HEK293 (cell line): ENCODE data around the gene HNRNPC.

Source experiments
- CTCF ChIA-PET: fragments of 350-600 bp; formaldehyde crosslinking; extraction: SDS; loops from one replicate; lab custom pipeline; 2021; ENCODE audit warnings: antibody characterized with exemption; lab: Yijun Ruan, JAX
- POLR2A ChIA-PET: fragments of 300-600 bp; formaldehyde crosslinking; extraction: SDS; loops from one replicate; lab custom pipeline; 2020; ENCODE audit warnings: antibody characterized with exemption, inconsistent platforms; lab: Yijun Ruan, JAX
- H3K27ac ChIP-seq: fragments of 200-500 bp; sonication (Bioruptor generic); 2 replicates; pipeline ENCODE4 v1.5.1; 2014; ENCODE audit warnings: low read depth, low read length, control low read depth, inconsistent platforms; ENCODE audit errors: extremely low read depth
- H3K36me3 ChIP-seq, 2 experiments: fragments of 200-500 bp in 1 of 2; sonication (Bioruptor generic) in 1 of 2; 1 replicate in 1 of 2; 2 replicates in 1 of 2; pipeline ENCODE4 v1.5.1; 2014 to 2017; ENCODE audit warnings: inconsistent platforms in 2 of 2, low read length in 2 of 2; ENCODE audit not compliant: control insufficient read depth in 2 of 2, insufficient read depth in 1 of 2
- H3K4me1 ChIP-seq: fragments of 200-500 bp; sonication (Bioruptor generic); 2 replicates; pipeline ENCODE4 v1.5.1; 2014; ENCODE audit warnings: mild to moderate bottlenecking, low read length, inconsistent platforms; ENCODE audit not compliant: control insufficient read depth, insufficient read depth
- H3K4me3 ChIP-seq: 2 replicates; pipeline ENCODE4 v1.5.1; 2011; ENCODE audit warnings: low read depth, mild to moderate bottlenecking, control low read depth, low read length, moderate library complexity
- H3K9me3 ChIP-seq: fragments of 200-500 bp; sonication (Bioruptor generic); 2 replicates; pipeline ENCODE4 v1.5.1; 2014; ENCODE audit warnings: low read depth, low read length, inconsistent platforms; ENCODE audit not compliant: control insufficient read depth, insufficient read depth
- MZF1 ChIP-seq: fragments of 450-650 bp; formaldehyde crosslinking; IDR thresholded peaks from 2 replicates; pipeline ENCODE4 v1.5.1; 2017; ENCODE audit warnings: missing biosample characterization, missing genetic modification characterization, borderline replicate concordance
- RBAK ChIP-seq: fragments of 450-650 bp; formaldehyde crosslinking; IDR thresholded peaks from 2 replicates; pipeline ENCODE4 v1.5.1; 2016; ENCODE audit warnings: missing biosample characterization, missing genetic modification characterization
- SP2 ChIP-seq: fragments of 450-650 bp; formaldehyde crosslinking; IDR thresholded peaks from 2 replicates; pipeline ENCODE4 v1.5.1; 2016; ENCODE audit warnings: missing biosample characterization, missing genetic modification characterization
- WT1 ChIP-seq: fragments of 450-650 bp; formaldehyde crosslinking; IDR thresholded peaks from 2 replicates; pipeline ENCODE4 v1.5.1; 2016; ENCODE audit warnings: missing biosample characterization, missing genetic modification characterization
- ZBTB20 ChIP-seq: fragments of 450-650 bp; formaldehyde crosslinking; IDR thresholded peaks from 2 replicates; pipeline ENCODE4 v1.5.1; 2016; ENCODE audit warnings: missing biosample characterization, missing genetic modification characterization
- ZFP3 ChIP-seq: fragments of 450-650 bp; formaldehyde crosslinking; IDR thresholded peaks from 2 replicates; pipeline ENCODE4 v1.5.1; 2016; ENCODE audit warnings: low read depth, missing biosample characterization, missing genetic modification characterization
- ZNF10 ChIP-seq: fragments of 450-650 bp; formaldehyde crosslinking; IDR thresholded peaks from 2 replicates; pipeline ENCODE4 v1.5.1; 2017; ENCODE audit warnings: missing biosample characterization, missing genetic modification characterization
- ZNF600 ChIP-seq: fragments of 450-650 bp; formaldehyde crosslinking; IDR thresholded peaks from 2 replicates; pipeline ENCODE4 v1.5.1; 2016; ENCODE audit warnings: missing biosample characterization, missing genetic modification characterization
- ZNF626 ChIP-seq: fragments of 450-650 bp; sonication (Bioruptor Pico); formaldehyde crosslinking; IDR thresholded peaks from 2 replicates; pipeline ENCODE4 v1.5.1; 2018; ENCODE audit warnings: missing biosample characterization, missing genetic modification characterization, inconsistent platforms
- ZNF792 ChIP-seq: fragments of 450-650 bp; formaldehyde crosslinking; IDR thresholded peaks from 2 replicates; pipeline ENCODE4 v1.5.1; 2016; ENCODE audit warnings: missing biosample characterization, missing genetic modification characterization
- TF ChIP-seq, protein P1 (sequence below): fragments of 450-650 bp; formaldehyde crosslinking; IDR thresholded peaks from 2 replicates; pipeline ENCODE4 v1.5.1; 2016; ENCODE audit warnings: missing biosample characterization, missing genetic modification characterization
- TF ChIP-seq, protein P2 (sequence below): fragments of 450-650 bp; formaldehyde crosslinking; IDR thresholded peaks from 2 replicates; pipeline ENCODE4 v1.5.1; 2017; ENCODE audit warnings: missing biosample characterization, missing genetic modification characterization
- TF ChIP-seq, protein P3 (sequence below): fragments of 450-650 bp; formaldehyde crosslinking; IDR thresholded peaks from 2 replicates; pipeline ENCODE4 v1.5.1; 2016; ENCODE audit warnings: missing biosample characterization, missing genetic modification characterization
- TF ChIP-seq, protein P4 (sequence below): fragments of 450-650 bp; formaldehyde crosslinking; IDR thresholded peaks from 2 replicates; pipeline ENCODE4 v1.5.1; 2017; ENCODE audit warnings: missing biosample characterization, missing genetic modification characterization

Gene HNRNPC

DNA sequence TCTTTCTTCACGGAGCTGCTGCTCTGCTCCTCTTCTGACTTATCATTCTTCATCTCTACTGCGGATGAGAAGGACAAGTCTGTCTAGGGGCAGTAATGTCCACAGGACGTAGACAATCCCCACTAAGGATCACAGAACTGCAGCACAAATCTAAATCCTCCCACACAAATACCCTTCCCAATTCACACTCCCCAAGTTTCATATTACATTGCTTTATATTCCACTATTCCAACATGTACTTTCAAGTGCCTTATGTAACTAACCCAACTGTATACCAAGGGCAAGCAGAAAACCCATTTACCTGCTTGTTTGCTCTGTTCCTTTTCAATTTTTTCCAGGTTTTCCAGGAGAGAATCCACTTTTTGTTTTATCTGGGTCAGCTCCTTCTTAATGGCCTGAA lies 57.7 kb downstream of the HNRNPC start:
- ChIA-PET CTCF (interaction anchor here (0.6 kb wide), 1 partner anchor 152 kb away, joined by 3 read pairs; no protein-coding TSS in a partner anchor), POLR2A (interaction anchor here (0.6 kb wide), 1 partner anchor 493 kb away, joined by 3 read pairs; no protein-coding TSS in a partner anchor)
- Histone ChIP-seq H3K9me3 (no peaks in the 10 kb centered on the region), H3K4me1 (no peaks in the 10 kb centered on the region), H3K27ac (no peak overlapping the region)
- TF ChIP-seq, protein P1, sequence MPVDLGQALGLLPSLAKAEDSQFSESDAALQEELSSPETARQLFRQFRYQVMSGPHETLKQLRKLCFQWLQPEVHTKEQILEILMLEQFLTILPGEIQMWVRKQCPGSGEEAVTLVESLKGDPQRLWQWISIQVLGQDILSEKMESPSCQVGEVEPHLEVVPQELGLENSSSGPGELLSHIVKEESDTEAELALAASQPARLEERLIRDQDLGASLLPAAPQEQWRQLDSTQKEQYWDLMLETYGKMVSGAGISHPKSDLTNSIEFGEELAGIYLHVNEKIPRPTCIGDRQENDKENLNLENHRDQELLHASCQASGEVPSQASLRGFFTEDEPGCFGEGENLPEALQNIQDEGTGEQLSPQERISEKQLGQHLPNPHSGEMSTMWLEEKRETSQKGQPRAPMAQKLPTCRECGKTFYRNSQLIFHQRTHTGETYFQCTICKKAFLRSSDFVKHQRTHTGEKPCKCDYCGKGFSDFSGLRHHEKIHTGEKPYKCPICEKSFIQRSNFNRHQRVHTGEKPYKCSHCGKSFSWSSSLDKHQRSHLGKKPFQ = peak; percentile 74; the same call in 1 of the 2 replicates
- peak; percentile 61 for TF ChIP-seq WT1 (tag by site-specific recombination)
- TF ChIP-seq ZNF600 (tag by site-specific recombination) = 0 out of 2 replicates have a peak, but pooled peaks have one; percentile 10
- TF ChIP-seq, protein P2, sequence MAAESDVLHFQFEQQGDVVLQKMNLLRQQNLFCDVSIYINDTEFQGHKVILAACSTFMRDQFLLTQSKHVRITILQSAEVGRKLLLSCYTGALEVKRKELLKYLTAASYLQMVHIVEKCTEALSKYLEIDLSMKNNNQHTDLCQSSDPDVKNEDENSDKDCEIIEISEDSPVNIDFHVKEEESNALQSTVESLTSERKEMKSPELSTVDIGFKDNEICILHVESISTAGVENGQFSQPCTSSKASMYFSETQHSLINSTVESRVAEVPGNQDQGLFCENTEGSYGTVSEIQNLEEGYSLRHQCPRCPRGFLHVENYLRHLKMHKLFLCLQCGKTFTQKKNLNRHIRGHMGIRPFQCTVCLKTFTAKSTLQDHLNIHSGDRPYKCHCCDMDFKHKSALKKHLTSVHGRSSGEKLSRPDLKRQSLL (tag by site-specific recombination) = no peak
- no peak for TF ChIP-seq MZF1 (tag by site-specific recombination)
- TF ChIP-seq, all 188 proteins: peak for 3
- Histone ChIP-seq H3K4me3 (no peak overlapping the region), H3K36me3 (peaks cover 73 to 95% of the 10 kb centered on the region in 2 experiments)

DNA sequence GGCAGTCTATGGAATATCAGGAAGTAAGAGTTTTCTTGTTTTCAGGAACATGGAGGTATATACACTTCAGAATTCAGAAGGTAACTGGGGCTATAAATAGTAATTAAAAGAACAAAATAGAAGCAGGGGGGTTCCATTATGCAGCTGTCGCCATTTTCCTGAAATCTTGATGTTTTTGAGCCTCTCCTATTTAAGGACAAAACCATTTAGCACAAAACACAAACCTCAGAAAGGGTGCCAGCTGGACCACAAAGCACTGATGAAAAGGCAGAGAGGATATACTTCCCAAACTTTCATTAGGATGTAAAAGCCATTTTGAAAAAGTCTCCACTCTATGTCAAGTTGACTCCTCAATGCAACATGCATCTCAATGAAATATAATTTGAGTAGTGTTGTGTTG lies 59.2 kb downstream of the HNRNPC start:
- CTCF ChIA-PET = no interaction called here
- TF ChIP-seq ZBTB20 (tag by site-specific recombination) = no peak
- no peak for TF ChIP-seq ZNF10 (tag by site-specific recombination)
- TF ChIP-seq, protein P3, sequence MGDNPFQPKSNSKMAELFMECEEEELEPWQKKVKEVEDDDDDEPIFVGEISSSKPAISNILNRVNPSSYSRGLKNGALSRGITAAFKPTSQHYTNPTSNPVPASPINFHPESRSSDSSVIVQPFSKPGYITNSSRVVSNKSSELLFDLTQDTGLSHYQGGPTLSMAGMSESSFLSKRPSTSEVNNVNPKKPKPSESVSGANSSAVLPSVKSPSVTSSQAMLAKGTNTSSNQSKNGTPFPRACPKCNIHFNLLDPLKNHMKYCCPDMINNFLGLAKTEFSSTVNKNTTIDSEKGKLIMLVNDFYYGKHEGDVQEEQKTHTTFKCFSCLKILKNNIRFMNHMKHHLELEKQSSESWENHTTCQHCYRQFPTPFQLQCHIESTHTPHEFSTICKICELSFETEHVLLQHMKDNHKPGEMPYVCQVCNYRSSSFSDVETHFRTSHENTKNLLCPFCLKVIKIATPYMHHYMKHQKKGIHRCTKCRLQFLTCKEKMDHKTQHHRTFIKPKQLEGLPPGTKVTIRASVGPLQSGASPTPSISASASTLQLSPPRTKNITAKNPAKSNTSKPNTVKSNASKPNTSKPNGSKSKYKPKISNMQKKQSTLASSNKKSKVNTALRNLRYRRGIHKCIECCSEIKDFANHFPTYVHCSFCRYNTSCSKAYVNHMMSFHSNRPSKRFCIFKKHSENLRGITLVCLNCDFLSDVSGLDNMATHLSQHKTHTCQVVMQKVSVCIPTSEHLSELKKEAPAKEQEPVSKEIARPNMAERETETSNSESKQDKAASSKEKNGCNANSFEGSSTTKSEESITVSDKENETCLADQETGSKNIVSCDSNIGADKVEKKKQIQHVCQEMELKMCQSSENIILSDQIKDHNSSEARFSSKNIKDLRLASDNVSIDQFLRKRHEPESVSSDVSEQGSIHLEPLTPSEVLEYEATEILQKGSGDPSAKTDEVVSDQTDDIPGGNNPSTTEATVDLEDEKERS (tag by site-specific recombination) = no peak
- TF ChIP-seq ZFP3 (tag by site-specific recombination) = no peak
- TF ChIP-seq RBAK = no peak
- TF ChIP-seq ZNF792 (tag by site-specific recombination) = no peak
- TF ChIP-seq SP2 (tag by site-specific recombination) = no peak
- TF ChIP-seq ZNF626 = no peak
- Histone ChIP-seq H3K27ac (no peak overlapping the region), H3K4me3 (no peak overlapping the region), H3K9me3 (no peaks in the 10 kb centered on the region), H3K4me1 (no peaks in the 10 kb centered on the region), H3K36me3 (peaks cover 63 to 95% of the 10 kb centered on the region in 2 experiments)
- POLR2A ChIA-PET = interaction anchor here (1.0 kb wide), 1 partner anchor 10 kb away, joined by 7 read pairs; no protein-coding TSS in a partner anchor

DNA sequence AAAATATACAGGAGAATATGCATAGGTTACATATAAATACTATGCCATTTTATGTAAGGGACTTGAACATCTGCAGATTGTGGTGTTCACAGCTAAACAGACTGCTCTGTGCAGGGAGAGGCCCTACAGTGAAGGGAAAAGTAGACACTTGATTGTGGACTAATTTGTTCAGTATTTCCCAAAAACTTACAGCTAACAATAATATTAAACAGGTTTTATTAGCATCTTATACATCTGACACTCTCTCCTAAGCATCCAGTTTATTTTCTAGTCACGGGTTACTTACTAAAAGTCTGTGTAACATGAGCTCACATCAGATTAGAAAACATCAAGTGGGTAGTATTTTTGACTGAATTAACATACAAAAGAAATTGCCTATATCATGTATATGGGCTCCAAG lies 60.1 kb downstream of the HNRNPC start:
- TF ChIP-seq, protein P4, sequence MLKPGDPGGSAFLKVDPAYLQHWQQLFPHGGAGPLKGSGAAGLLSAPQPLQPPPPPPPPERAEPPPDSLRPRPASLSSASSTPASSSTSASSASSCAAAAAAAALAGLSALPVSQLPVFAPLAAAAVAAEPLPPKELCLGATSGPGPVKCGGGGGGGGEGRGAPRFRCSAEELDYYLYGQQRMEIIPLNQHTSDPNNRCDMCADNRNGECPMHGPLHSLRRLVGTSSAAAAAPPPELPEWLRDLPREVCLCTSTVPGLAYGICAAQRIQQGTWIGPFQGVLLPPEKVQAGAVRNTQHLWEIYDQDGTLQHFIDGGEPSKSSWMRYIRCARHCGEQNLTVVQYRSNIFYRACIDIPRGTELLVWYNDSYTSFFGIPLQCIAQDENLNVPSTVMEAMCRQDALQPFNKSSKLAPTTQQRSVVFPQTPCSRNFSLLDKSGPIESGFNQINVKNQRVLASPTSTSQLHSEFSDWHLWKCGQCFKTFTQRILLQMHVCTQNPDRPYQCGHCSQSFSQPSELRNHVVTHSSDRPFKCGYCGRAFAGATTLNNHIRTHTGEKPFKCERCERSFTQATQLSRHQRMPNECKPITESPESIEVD (tag by site-specific recombination) = peak; percentile 76
- no peak for TF ChIP-seq ZBTB20 (tag by site-specific recombination)
- TF ChIP-seq, all 188 proteins: peak for 1
- no peaks in the 10 kb centered on the region for H3K9me3 ChIP-seq
- peaks cover 60 to 95% of the 10 kb centered on the region in 2 experiments for H3K36me3 ChIP-seq
- ChIA-PET CTCF (interaction anchor here (0.6 to 1.2 kb wide), 2 partner anchors 12 to 23 kb away, joined by 3 read pairs; no protein-coding TSS in a partner anchor), POLR2A (interaction anchor here (1.0 kb wide), 1 partner anchor 11 kb away, joined by 7 read pairs; no protein-coding TSS in a partner anchor)
- no peak overlapping the region for H3K27ac ChIP-seq
- H3K4me3 ChIP-seq = no peak overlapping the region
- no peaks in the 10 kb centered on the region for H3K4me1 ChIP-seq
